CD4-positive, alpha-beta T cell treated with Interferon alpha-2 for 1 hour (primary cell): ENCODE results near the gene RIBC2.

Experiments
- DNase-seq, 2 donors: peaks; one replicate each; pipeline ENCODE4 v3.0.0-alpha.2; 2020 to 2022

The RIBC2 gene

GRCh38 chr22:45476814-45477213 is 63.3 kb downstream of the RIBC2 start:
- DNase-seq: no peak

GRCh38 chr22:45477366-45478107 is 64.0 kb downstream of the RIBC2 start:
- no peak for DNase-seq

GRCh38 chr22:45478108-45478771 is 64.7 kb downstream of the RIBC2 start:
- DNase-seq: no peak

- no peak for DNase-seq
Measured at GRCh38 chr22:45480717-45481116, 67.2 kb downstream of the RIBC2 start.

- no peak for DNase-seq
Measured at GRCh38 chr22:45481661-45482060, 68.2 kb downstream of the RIBC2 start.
